ENCODE results near the gene VNN1.

DNA sequence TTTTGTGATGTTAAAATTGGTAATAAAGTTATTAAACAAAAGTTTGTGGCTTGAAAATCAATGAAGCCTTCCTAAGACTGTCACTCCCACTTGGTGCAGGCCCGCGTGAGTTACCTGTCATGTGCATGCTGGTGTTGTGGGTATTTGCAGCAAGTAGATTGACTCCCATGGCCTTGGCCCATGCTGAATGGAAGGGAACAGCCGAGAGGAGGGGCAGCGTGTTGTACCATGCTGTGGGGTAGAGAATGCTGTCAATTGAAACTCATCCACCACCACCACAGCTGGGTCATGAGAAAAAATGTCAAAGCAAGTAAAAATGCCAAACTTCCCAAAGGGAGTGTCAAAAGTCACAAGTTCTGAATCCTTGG, 12.7 kb upstream of the VNN1 start:
- TF ChIP-seq, protein P1, sequence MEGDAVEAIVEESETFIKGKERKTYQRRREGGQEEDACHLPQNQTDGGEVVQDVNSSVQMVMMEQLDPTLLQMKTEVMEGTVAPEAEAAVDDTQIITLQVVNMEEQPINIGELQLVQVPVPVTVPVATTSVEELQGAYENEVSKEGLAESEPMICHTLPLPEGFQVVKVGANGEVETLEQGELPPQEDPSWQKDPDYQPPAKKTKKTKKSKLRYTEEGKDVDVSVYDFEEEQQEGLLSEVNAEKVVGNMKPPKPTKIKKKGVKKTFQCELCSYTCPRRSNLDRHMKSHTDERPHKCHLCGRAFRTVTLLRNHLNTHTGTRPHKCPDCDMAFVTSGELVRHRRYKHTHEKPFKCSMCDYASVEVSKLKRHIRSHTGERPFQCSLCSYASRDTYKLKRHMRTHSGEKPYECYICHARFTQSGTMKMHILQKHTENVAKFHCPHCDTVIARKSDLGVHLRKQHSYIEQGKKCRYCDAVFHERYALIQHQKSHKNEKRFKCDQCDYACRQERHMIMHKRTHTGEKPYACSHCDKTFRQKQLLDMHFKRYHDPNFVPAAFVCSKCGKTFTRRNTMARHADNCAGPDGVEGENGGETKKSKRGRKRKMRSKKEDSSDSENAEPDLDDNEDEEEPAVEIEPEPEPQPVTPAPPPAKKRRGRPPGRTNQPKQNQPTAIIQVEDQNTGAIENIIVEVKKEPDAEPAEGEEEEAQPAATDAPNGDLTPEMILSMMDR (IDR thresholded peaks at IDR 0.05), result no peak
- no peak for TF ChIP-seq POLR2AphosphoS5 (IDR thresholded peaks at IDR 0.05)
- TF ChIP-seq POLR2A (IDR thresholded peaks at IDR 0.05), result no peak

Data from breast epithelium (tissue), 3 donors.